Measurements from ENCODE around the gene INSC. TPM values are rescaled to one million over a fixed set of nuclear protein-coding genes. Genes with fewer than 3 reads are reported as not detected.

The INSC gene
- total and polyA plus RNA-seq, 10 donors: 0.04 to 1.8 (median 0.29) TPM; not detected in 2

DNA sequence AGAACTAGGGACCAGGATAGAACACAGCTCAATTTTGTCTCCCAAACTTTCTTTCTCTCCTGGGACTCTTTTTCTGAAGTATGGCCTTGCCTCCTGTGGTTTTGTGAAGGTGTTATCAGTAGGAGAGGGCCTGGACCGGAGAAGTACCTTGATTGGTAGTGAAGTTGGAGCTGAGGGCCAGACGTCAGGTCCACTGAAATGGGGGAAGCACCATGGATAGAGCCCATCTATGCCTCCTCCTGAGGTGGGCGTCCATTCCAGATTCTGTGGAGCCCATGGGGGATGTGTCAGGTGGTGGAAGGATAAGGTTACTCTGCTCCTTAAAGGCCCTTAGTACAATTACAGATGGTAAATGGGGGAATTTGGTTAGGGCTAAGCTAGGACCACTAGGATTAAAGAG lies 109.7 kb downstream of the INSC start:
- no peak for TF ChIP-seq POLR2A (IDR thresholded peaks at IDR 0.05)
- TF ChIP-seq, protein P1, sequence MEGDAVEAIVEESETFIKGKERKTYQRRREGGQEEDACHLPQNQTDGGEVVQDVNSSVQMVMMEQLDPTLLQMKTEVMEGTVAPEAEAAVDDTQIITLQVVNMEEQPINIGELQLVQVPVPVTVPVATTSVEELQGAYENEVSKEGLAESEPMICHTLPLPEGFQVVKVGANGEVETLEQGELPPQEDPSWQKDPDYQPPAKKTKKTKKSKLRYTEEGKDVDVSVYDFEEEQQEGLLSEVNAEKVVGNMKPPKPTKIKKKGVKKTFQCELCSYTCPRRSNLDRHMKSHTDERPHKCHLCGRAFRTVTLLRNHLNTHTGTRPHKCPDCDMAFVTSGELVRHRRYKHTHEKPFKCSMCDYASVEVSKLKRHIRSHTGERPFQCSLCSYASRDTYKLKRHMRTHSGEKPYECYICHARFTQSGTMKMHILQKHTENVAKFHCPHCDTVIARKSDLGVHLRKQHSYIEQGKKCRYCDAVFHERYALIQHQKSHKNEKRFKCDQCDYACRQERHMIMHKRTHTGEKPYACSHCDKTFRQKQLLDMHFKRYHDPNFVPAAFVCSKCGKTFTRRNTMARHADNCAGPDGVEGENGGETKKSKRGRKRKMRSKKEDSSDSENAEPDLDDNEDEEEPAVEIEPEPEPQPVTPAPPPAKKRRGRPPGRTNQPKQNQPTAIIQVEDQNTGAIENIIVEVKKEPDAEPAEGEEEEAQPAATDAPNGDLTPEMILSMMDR (IDR thresholded peaks at IDR 0.05 in 8 of 11, conservative IDR thresholded peaks at IDR 0.05 in 3 of 11): no peak
- WGBS, 5 donors: 69 to 81% (median 74%) methylated on average over 3 of the region's 3 CpGs
- no peaks in the 10 kb centered on the region for H3K4me1 ChIP-seq
- intact Hi-C loops (cut with DNase I; ENCODE audit: low total_unique reads): no loop called here
- no peaks in the 10 kb centered on the region for H3K27me3 ChIP-seq (replicated peaks in 1 of 7)
- no peak overlapping the region for H3K4me3 ChIP-seq
- H3K9me3 ChIP-seq: no peaks in the 10 kb centered on the region
- H3K36me3 ChIP-seq: no peaks in the 10 kb centered on the region
- no peak for DNase-seq
- H3K27ac ChIP-seq: no peak overlapping the region

DNA sequence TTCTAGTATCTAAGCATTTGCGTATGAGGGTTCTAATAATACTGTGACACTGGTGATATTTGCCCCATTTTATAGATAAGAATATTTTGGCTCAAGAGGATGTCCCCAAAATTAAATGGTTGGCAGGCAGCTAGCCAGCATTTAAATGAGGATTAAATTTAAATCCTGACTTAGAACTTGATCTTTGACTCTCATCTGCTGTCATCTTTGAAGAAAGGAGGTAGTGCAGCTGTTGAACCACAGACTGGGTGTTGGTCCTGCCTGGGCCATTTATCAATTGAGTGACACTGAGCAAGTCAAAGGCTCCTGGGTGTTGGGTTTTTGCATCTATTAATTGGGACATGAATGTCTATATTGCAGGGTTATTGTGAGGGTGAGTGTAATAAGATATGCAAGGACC lies 112.3 kb downstream of the INSC start:
- TF ChIP-seq POLR2AphosphoS5 (IDR thresholded peaks at IDR 0.05): no peak
- no peak for TF ChIP-seq POLR2A (IDR thresholded peaks at IDR 0.05)
- TF ChIP-seq, protein P1 (IDR thresholded peaks at IDR 0.05 in 8 of 11, conservative IDR thresholded peaks at IDR 0.05 in 3 of 11): no peak
- H3K4me1 ChIP-seq: no peaks in the 10 kb centered on the region
- 89 to 100% (median 92%) methylated on average over 1 of the region's 1 CpG for WGBS, 5 donors
- no peak for DNase-seq
- no peak overlapping the region for H3K27ac ChIP-seq
- intact Hi-C loops (cut with DNase I; ENCODE audit: low total_unique reads): no loop called here
- H3K36me3 ChIP-seq: no peaks in the 10 kb centered on the region
- no peaks in the 10 kb centered on the region for H3K27me3 ChIP-seq (replicated peaks in 1 of 7)
- H3K4me3 ChIP-seq: no peak overlapping the region
- H3K9me3 ChIP-seq: no peaks in the 10 kb centered on the region

DNA sequence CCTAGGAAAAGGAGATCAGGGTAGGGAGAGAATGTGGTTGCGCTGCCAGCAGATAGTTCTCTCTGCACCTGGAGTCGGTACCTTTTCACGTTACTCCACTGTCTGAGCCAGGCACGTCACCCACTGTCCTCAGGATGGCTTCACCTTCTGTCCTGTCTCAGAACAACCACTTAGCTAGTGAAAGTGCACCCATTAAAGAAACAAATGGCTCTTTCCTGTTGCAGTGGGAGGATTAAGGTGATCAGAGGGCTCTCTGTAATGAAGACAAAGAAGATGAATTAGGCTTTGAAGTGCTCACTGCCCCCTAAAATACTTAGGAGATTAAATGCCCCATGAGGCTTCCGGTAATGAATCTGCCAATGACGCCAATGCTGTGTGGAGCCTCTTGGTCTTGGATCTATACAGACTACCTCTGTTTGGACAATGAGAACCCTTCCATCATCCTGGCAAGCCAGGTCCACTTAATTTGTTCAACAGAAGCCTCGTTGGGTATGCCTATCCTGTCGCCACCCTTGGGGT lies 113.7 kb downstream of the INSC start:
- no peaks in the 10 kb centered on the region for H3K4me1 ChIP-seq
- no peak overlapping the region for H3K4me3 ChIP-seq
- 70 to 88% (median 76%) methylated on average over 8 of the region's 8 CpGs for WGBS, 5 donors
- intact Hi-C loops (cut with DNase I; ENCODE audit: low total_unique reads): no loop called here
- no peak for TF ChIP-seq POLR2A (IDR thresholded peaks at IDR 0.05)
- TF ChIP-seq, protein P1 (IDR thresholded peaks at IDR 0.05 in 8 of 11, conservative IDR thresholded peaks at IDR 0.05 in 3 of 11): no peak
- TF ChIP-seq POLR2AphosphoS5 (IDR thresholded peaks at IDR 0.05): no peak
- H3K36me3 ChIP-seq: no peaks in the 10 kb centered on the region
- no peak overlapping the region for H3K27ac ChIP-seq
- DNase-seq: no peak
- H3K27me3 ChIP-seq (replicated peaks in 1 of 7): no peaks in the 10 kb centered on the region
- no peaks in the 10 kb centered on the region for H3K9me3 ChIP-seq

DNA sequence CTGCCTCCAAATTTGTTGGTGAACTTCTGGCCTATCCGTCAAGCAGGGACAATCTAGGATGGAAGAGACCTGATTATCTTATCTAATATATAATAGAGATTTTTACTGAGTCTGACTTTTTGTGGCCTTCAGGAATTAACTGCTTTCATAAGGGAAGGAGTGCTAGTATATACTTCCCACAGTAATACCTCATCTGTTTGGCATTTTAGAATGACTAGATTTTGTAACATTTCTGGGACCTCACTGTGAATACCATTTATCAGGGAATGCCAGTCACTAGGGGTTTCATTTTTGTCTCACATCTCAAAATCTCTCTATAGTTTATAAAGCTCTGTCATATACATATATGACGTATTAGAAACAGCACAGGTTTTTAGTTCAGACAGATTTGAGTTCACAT lies 114.3 kb downstream of the INSC start:
- DNase-seq: no peak
- no peaks in the 10 kb centered on the region for H3K36me3 ChIP-seq
- intact Hi-C loops (cut with DNase I; ENCODE audit: low total_unique reads): no loop called here

More for the DNA sequence above, 114.3 kb downstream of the INSC start:
- no peaks in the 10 kb centered on the region for H3K9me3 ChIP-seq
- TF ChIP-seq POLR2AphosphoS5 (IDR thresholded peaks at IDR 0.05) (no peak), POLR2A (IDR thresholded peaks at IDR 0.05) (no peak)
- TF ChIP-seq, protein P1 (IDR thresholded peaks at IDR 0.05 in 8 of 11, conservative IDR thresholded peaks at IDR 0.05 in 3 of 11): no peak
- no peaks in the 10 kb centered on the region for H3K27me3 ChIP-seq (replicated peaks in 1 of 7)
- H3K27ac ChIP-seq: no peak overlapping the region
- H3K4me1 ChIP-seq: no peaks in the 10 kb centered on the region
- 0 to 75% (median 2%) methylated on average over 2 of the region's 2 CpGs for WGBS, 5 donors
- no peak overlapping the region for H3K4me3 ChIP-seq

All from spleen (tissue), 11 donors.